ENCODE measurements around the gene COP1.

Gene COP1

DNA sequence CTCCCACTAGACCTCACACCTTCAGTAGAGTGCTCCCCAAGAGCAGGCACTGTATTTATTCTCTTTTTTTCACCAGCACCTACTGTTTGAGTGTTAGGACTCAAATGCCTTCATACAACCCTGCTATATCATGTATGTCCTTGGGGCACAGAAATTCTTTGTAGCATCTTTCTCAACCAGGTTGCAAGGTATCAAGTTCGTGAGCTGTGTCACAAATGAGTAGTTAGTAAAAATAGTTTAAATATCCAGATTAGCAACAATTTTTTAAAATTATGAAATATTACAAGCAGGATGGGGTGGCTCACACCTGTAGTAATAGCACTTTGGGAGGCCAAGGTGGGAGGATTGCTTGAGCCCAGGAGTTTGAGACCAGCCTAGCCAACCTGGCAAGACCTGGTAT lies 311.1 kb downstream of the COP1 start:
- DNase-seq: no peak

All from hypothalamus (tissue), 51 donors.